K562 (cell line): ENCODE data around the gene VARS1. TPM values are rescaled to one million over a fixed set of nuclear protein-coding genes. Genes with fewer than 3 reads are reported as not detected.
A peak's percentile ranks its signal among the peaks of the same experiment; 100 is the strongest.

ENCODE experiments used
- ARID4B ChIP-seq: sonication (generic); formaldehyde crosslinking; IDR thresholded peaks from 2 replicates; pipeline ENCODE4 v1.8.0; 2022; ENCODE audit warnings: mild to moderate bottlenecking, missing genetic modification reagents
- DEAF1 ChIP-seq: fragments of 450-650 bp; formaldehyde crosslinking; IDR thresholded peaks from 2 replicates; pipeline ENCODE4 v1.4.0; 2020; ENCODE audit warnings: mild to moderate bottlenecking, moderate library complexity
- DIDO1 ChIP-seq: fragments of 450-650 bp; IDR thresholded peaks from 2 replicates; pipeline ENCODE4 v1.6.1; 2016; ENCODE audit warnings: low read depth, missing biosample characterization, missing genetic modification characterization
- FOXM1 ChIP-seq, 2 experiments: fragments of 450-650 bp in 1 of 2; sonication (generic) in 1 of 2; formaldehyde crosslinking in 1 of 2; IDR thresholded peaks; 2 replicates each; pipeline versions ENCODE4 v1.6.1 to v1.9.0; 2017 to 2022; ENCODE audit warnings: low read depth in 2 of 2, mild to moderate bottlenecking in 2 of 2, missing genetic modification reagents in 1 of 2, moderate library complexity in 1 of 2
- HOMEZ ChIP-seq: fragments of 250-450 bp; sonication (Bioruptor Pico); IDR thresholded peaks from 2 replicates; pipeline ENCODE4 v1.4.0; 2020; ENCODE audit warnings: mild to moderate bottlenecking, moderate library complexity
- ID3 ChIP-seq, 2 experiments: fragments of 250-450 bp in 1 of 2; fragments of 450-650 bp in 1 of 2; sonication (Bioruptor Pico) in 1 of 2; IDR thresholded peaks; 2 replicates each; pipeline versions ENCODE4 v1.6.1 to v1.8.0; 2016 to 2021; ENCODE audit warnings: mild to moderate bottlenecking in 2 of 2, moderate library complexity in 2 of 2, missing compliant biosample characterization in 1 of 2, missing genetic modification characterization in 1 of 2
- MAX ChIP-seq: sonication (generic); formaldehyde crosslinking; IDR thresholded peaks from 2 replicates; pipeline ENCODE4 v1.9.0; 2022; ENCODE audit warnings: mild to moderate bottlenecking, missing genetic modification reagents
- MXI1 ChIP-seq: IDR thresholded peaks from 2 replicates; pipeline ENCODE4 v1.6.1; 2011; ENCODE audit warnings: low read depth, mild to moderate bottlenecking, improper control_type of control experiment, low read length
- NFXL1 ChIP-seq: fragments of 450-650 bp; formaldehyde crosslinking; IDR thresholded peaks from 2 replicates; pipeline ENCODE4 v1.4.0; 2021; ENCODE audit warnings: mild to moderate bottlenecking
- OTX1 ChIP-seq: fragments of 450-650 bp; formaldehyde crosslinking; IDR thresholded peaks from 2 replicates; pipeline ENCODE4 v1.4.0; 2022; ENCODE audit warnings: mild to moderate bottlenecking
- PML ChIP-seq: IDR thresholded peaks from 2 replicates; pipeline ENCODE4 v1.6.1; 2012; ENCODE audit warnings: low read length, inconsistent platforms
- RAD21 ChIP-seq, 2 experiments: fragments of 250-450 bp in 1 of 2; fragments of 450-650 bp in 1 of 2; sonication (Bioruptor Pico) in 1 of 2; formaldehyde crosslinking in 1 of 2; IDR thresholded peaks in 1 of 2; conservative IDR thresholded peaks in 1 of 2; 2 replicates each; pipeline versions ENCODE4 v1.4.0 to v1.8.0; 2020 to 2022; ENCODE audit warnings: mild to moderate bottlenecking in 2 of 2, moderate library complexity in 1 of 2
- STAT5B ChIP-seq: fragments of 250-450 bp; sonication (Bioruptor Pico); IDR thresholded peaks from 2 replicates; pipeline ENCODE4 v1.8.0; 2021; ENCODE audit warnings: mild to moderate bottlenecking, inconsistent platforms
- STAT6 ChIP-seq: sonication (generic); formaldehyde crosslinking; IDR thresholded peaks from 2 replicates; pipeline ENCODE4 v1.8.1; 2023; ENCODE audit warnings: mild to moderate bottlenecking, missing genetic modification reagents
- YBX1 ChIP-seq: fragments of 450-650 bp; IDR thresholded peaks from 2 replicates; pipeline ENCODE4 v1.7.1; 2016; ENCODE audit warnings: mild to moderate bottlenecking
- polyA plus RNA-seq, 8 experiments: library from polyadenylated mRNA; depleted of rRNA in 4 of 8; stranded (reverse) in 5 of 8; unstranded in 3 of 8; fragments of >200 nt; fragmentation: Nextera tagmentation in 2 of 8; fragmentation: Illumina TruSeq in 1 of 8; extraction: Ambion mirVana in 2 of 8; extraction: Trizol in 1 of 8; gene quantifications; 2 replicates each; pipeline versions ENCODE4 v1.2.1 to v1.2.3, GENCODE V29; 2011 to 2014; ENCODE audit warnings: inconsistent platforms in 1 of 8, missing spikeins in 1 of 8
- total RNA-seq, 7 experiments: library from RNA; depleted of rRNA in 6 of 7; stranded (reverse); fragments of >200 nt in 6 of 7; fragmentation: Illumina TruSeq in 2 of 7; extraction: Trizol in 2 of 7; gene quantifications; 2 replicates each; pipeline versions ENCODE4 v1.2.1 to v1.2.3, GENCODE V29; 2011 to 2021; ENCODE audit warnings: low replicate concordance in 1 of 7

The VARS1 gene
- total and polyA plus RNA-seq, 9 of the 15 experiments (the other 6 are each of a cell fraction or from before 2014, with no cell fraction given): 2.9 to 488 (median 130) TPM

- peak; percentile 99 for TF ChIP-seq ARID4B (CRISPR knock-in tag)
- TF ChIP-seq OTX1 (CRISPR knock-in tag): no peak
- peak; percentile 15; the same call in 1 of the 2 replicates for TF ChIP-seq DIDO1 (tag)
- TF ChIP-seq ID3 (CRISPR knock-in tag; IDR thresholded peaks at IDR 0.05): no peak
- peak; percentile 98 for TF ChIP-seq ID3 (tag; IDR thresholded peaks at IDR 0.05)
- TF ChIP-seq NFXL1 (CRISPR knock-in tag): no peak
- TF ChIP-seq STAT5B (CRISPR knock-in tag): no peak
- no peak for TF ChIP-seq FOXM1 (IDR thresholded peaks at IDR 0.05; ENCODE audit: low read depth)
- peak; percentile 96 for TF ChIP-seq FOXM1 (CRISPR knock-in tag; IDR thresholded peaks at IDR 0.05; ENCODE audit: low read depth)
- peak; percentile 99 to 100 for TF ChIP-seq RAD21 (CRISPR knock-in tag; conservative IDR thresholded peaks at IDR 0.05 in 1 of 2, IDR thresholded peaks at IDR 0.05 in 1 of 2)
- 0 out of 2 replicates have a peak, but pooled peaks have one; percentile 52 for TF ChIP-seq HOMEZ (CRISPR knock-in tag)
- TF ChIP-seq MAX (CRISPR knock-in tag): peak; percentile 97
- TF ChIP-seq STAT6 (CRISPR knock-in tag): peak; percentile 92
- peak; percentile 99 for TF ChIP-seq MXI1
- peak; percentile 93 for TF ChIP-seq DEAF1 (CRISPR knock-in tag)
- no peak for TF ChIP-seq YBX1
- peak; percentile 20 for TF ChIP-seq PML
Observed at GRCh38 chr6:31795616-31796298, at the start of gene VARS1 (continued).
